ENCODE results near the gene LMO7. TPM values are rescaled to one million over a fixed set of nuclear protein-coding genes. Genes with fewer than 3 reads are reported as not detected.
"Not testable (repeated sequence)": the region's sequence is repeated elsewhere in the genome, so short reads cannot be mapped to it uniquely, and the experiment has no call there.

Gene LMO7
- total and polyA plus RNA-seq, 4 donors: 75.9 to 679 (median 214) TPM

- Histone ChIP-seq H3K36me3 (ENCODE audit: control insufficient read depth in 4 of 4, insufficient read depth in 4 of 4, low read length in 4 of 4) (no peaks in the 10 kb centered on the region), H3K9me3 (ENCODE audit: control insufficient read depth in 4 of 4, insufficient read depth in 3 of 4, low read length in 3 of 4) (peaks cover 0 to under 1% (median 0%) of the 10 kb centered on the region in 4 donors), H3K27ac (ENCODE audit: low read depth in 1 of 2, low read length in 1 of 2) (no peak overlapping the region), H3K9ac (ENCODE audit: insufficient read depth in 1 of 2, low read length in 2 of 2) (peak overlapping the region in 1 of 2 donors; percentile 23), H3K4me3 (no peak overlapping the region), H3K27me3 (ENCODE audit: control insufficient read depth in 3 of 3, insufficient read depth in 3 of 3, low read length in 2 of 3) (no peaks in the 10 kb centered on the region), H3K4me1 (ENCODE audit: control insufficient read depth in 5 of 5, insufficient read depth in 5 of 5, low read length in 5 of 5) (peaks cover 0 to 4% (median 0%) of the 10 kb centered on the region in 5 donors)
- TF ChIP-seq, protein P1, sequence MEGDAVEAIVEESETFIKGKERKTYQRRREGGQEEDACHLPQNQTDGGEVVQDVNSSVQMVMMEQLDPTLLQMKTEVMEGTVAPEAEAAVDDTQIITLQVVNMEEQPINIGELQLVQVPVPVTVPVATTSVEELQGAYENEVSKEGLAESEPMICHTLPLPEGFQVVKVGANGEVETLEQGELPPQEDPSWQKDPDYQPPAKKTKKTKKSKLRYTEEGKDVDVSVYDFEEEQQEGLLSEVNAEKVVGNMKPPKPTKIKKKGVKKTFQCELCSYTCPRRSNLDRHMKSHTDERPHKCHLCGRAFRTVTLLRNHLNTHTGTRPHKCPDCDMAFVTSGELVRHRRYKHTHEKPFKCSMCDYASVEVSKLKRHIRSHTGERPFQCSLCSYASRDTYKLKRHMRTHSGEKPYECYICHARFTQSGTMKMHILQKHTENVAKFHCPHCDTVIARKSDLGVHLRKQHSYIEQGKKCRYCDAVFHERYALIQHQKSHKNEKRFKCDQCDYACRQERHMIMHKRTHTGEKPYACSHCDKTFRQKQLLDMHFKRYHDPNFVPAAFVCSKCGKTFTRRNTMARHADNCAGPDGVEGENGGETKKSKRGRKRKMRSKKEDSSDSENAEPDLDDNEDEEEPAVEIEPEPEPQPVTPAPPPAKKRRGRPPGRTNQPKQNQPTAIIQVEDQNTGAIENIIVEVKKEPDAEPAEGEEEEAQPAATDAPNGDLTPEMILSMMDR (IDR thresholded peaks at IDR 0.05; ENCODE audit: control extremely low read depth, extremely low read depth): no peak
- ATAC-seq (ENCODE audit: insufficient read depth, low FRiP score): no peak
- DNase-seq: no peak
Measured at GRCh38 chr13:75675421-75675820, 39.3 kb downstream of the LMO7 start.

GRCh38 chr13:75679459-75679858 is 43.3 kb downstream of the LMO7 start:
- Histone ChIP-seq H3K9me3 (ENCODE audit: control insufficient read depth in 4 of 4, insufficient read depth in 3 of 4, low read length in 3 of 4) (peaks cover 0 to 7% (median 0%) of the 10 kb centered on the region in 4 donors), H3K27me3 (ENCODE audit: control insufficient read depth in 3 of 3, insufficient read depth in 3 of 3, low read length in 2 of 3) (no peaks in the 10 kb centered on the region), H3K27ac (ENCODE audit: low read depth in 1 of 2, low read length in 1 of 2) (no peak overlapping the region), H3K4me1 (ENCODE audit: control insufficient read depth in 5 of 5, insufficient read depth in 5 of 5, low read length in 5 of 5) (peaks cover 0 to 4% (median 0%) of the 10 kb centered on the region in 5 donors), H3K9ac (ENCODE audit: insufficient read depth in 1 of 2, low read length in 2 of 2) (no peak overlapping the region), H3K36me3 (ENCODE audit: control insufficient read depth in 4 of 4, insufficient read depth in 4 of 4, low read length in 4 of 4) (no peaks in the 10 kb centered on the region), H3K4me3 (no peak overlapping the region)
- ATAC-seq (ENCODE audit: insufficient read depth, low FRiP score): no peak
- no peak for DNase-seq
- 96 to 100% methylated on average over 1 of the region's 1 CpG for WGBS, 2 donors
- TF ChIP-seq, protein P1 (IDR thresholded peaks at IDR 0.05; ENCODE audit: control extremely low read depth, extremely low read depth): no peak

GRCh38 chr13:75680251-75680650 is 44.1 kb downstream of the LMO7 start:
- not testable (repeated sequence) for H3K9ac ChIP-seq (ENCODE audit: insufficient read depth in 1 of 2, low read length in 2 of 2); H3K9me3 ChIP-seq (ENCODE audit: control insufficient read depth in 4 of 4, insufficient read depth in 3 of 4, low read length in 3 of 4); DNase-seq; H3K4me3 ChIP-seq; ATAC-seq (ENCODE audit: insufficient read depth, low FRiP score); H3K27ac ChIP-seq (ENCODE audit: low read depth in 1 of 2, low read length in 1 of 2); H3K27me3 ChIP-seq (ENCODE audit: control insufficient read depth in 3 of 3, insufficient read depth in 3 of 3, low read length in 2 of 3); H3K4me1 ChIP-seq (ENCODE audit: control insufficient read depth in 5 of 5, insufficient read depth in 5 of 5, low read length in 5 of 5); H3K36me3 ChIP-seq (ENCODE audit: control insufficient read depth in 4 of 4, insufficient read depth in 4 of 4, low read length in 4 of 4)
- WGBS, 2 donors: 98% methylated on average over 2 of the region's 2 CpGs

- H3K9ac ChIP-seq (ENCODE audit: insufficient read depth in 1 of 2, low read length in 2 of 2): no peak overlapping the region
- H3K27me3 ChIP-seq (ENCODE audit: control insufficient read depth in 3 of 3, insufficient read depth in 3 of 3, low read length in 2 of 3): no peaks in the 10 kb centered on the region
- H3K4me3 ChIP-seq: no peak overlapping the region
- TF ChIP-seq, protein P1 (IDR thresholded peaks at IDR 0.05; ENCODE audit: control extremely low read depth, extremely low read depth): no peak
- 88 to 96% methylated on average over 1 of the region's 1 CpG for WGBS, 2 donors
- H3K9me3 ChIP-seq (ENCODE audit: control insufficient read depth in 4 of 4, insufficient read depth in 3 of 4, low read length in 3 of 4): peaks cover 0 to 7% (median 0%) of the 10 kb centered on the region in 4 donors
- H3K4me1 ChIP-seq (ENCODE audit: control insufficient read depth in 5 of 5, insufficient read depth in 5 of 5, low read length in 5 of 5): peaks cover 0 to 6% (median 2%) of the 10 kb centered on the region in 5 donors
- no peak for ATAC-seq (ENCODE audit: insufficient read depth, low FRiP score)
- no peaks in the 10 kb centered on the region for H3K36me3 ChIP-seq (ENCODE audit: control insufficient read depth in 4 of 4, insufficient read depth in 4 of 4, low read length in 4 of 4)
- DNase-seq: no peak
- H3K27ac ChIP-seq (ENCODE audit: low read depth in 1 of 2, low read length in 1 of 2): no peak overlapping the region
Measured at GRCh38 chr13:75682326-75682725, 46.2 kb downstream of the LMO7 start.

Data from lung (tissue), 12 donors.